Measurements from ENCODE around the gene PTPRD. TPM values are rescaled to one million over a fixed set of nuclear protein-coding genes. Genes with fewer than 3 reads are reported as not detected.

PTPRD gene
- total RNA-seq, 4 donors from 2014 or later = 85.8 to 169 (median 135) TPM

DNA sequence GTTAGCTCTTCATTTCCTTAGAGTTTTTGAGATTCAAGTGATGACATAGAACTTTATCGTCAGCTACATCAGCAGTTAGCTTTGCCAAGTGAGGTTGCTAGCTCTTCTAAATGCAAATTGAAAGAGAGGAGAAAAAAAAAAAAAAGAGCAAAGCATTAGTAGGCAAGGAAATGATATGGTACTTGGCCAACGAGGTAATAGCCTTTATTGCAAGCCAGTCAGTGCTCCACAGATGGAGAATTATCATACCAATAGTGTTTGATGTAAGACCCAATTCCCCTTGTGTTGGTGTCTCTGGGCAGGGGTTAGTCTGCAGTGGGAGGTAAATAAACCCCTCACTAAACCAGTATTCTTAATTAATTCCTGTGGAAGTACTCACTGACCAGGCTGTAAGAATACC is 992.1 kb downstream of the PTPRD start:
- DNase-seq = no peak
- TF ChIP-seq, protein P1, sequence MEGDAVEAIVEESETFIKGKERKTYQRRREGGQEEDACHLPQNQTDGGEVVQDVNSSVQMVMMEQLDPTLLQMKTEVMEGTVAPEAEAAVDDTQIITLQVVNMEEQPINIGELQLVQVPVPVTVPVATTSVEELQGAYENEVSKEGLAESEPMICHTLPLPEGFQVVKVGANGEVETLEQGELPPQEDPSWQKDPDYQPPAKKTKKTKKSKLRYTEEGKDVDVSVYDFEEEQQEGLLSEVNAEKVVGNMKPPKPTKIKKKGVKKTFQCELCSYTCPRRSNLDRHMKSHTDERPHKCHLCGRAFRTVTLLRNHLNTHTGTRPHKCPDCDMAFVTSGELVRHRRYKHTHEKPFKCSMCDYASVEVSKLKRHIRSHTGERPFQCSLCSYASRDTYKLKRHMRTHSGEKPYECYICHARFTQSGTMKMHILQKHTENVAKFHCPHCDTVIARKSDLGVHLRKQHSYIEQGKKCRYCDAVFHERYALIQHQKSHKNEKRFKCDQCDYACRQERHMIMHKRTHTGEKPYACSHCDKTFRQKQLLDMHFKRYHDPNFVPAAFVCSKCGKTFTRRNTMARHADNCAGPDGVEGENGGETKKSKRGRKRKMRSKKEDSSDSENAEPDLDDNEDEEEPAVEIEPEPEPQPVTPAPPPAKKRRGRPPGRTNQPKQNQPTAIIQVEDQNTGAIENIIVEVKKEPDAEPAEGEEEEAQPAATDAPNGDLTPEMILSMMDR (IDR thresholded peaks at IDR 0.05) = no peak
- TF ChIP-seq POLR2A (IDR thresholded peaks at IDR 0.05) = no peak

DNA sequence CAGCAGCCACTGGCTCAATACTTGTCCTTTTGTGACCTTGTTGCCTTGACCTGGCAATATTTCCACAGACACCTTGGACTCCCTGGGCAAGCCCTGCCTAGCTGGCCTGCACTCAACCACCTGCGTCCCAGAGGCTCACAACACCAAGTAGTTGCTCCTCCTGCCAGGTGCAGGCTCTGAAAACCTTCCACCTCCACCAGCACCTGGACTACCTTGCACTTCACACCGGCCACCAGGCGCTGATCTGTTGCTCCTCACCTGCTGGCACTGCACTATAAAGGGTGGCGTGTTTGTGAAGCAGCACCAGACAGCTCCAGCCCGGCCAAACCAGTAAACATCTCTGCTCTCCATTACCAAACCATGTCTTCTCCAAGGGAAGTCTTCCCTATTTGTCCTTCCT is 997.7 kb downstream of the PTPRD start:
- Histone ChIP-seq H3K27ac (no peak overlapping the region), H3K9me3 (no peaks in the 10 kb centered on the region), H3K36me3 (no peaks in the 10 kb centered on the region), H3K27me3 (no peaks in the 10 kb centered on the region), H3K4me3 (no peak overlapping the region), H3K4me1 (no peaks in the 10 kb centered on the region)
- TF ChIP-seq, protein P1 (IDR thresholded peaks at IDR 0.05) = no peak
- no peak for TF ChIP-seq POLR2A (IDR thresholded peaks at IDR 0.05)
- DNase-seq = peak in 1 of 3 donors; percentile 37

More for the DNA sequence above, 992.1 kb downstream of the PTPRD start:
- H3K36me3 ChIP-seq = no peaks in the 10 kb centered on the region
- no peaks in the 10 kb centered on the region for H3K4me1 ChIP-seq
- no peak overlapping the region for H3K4me3 ChIP-seq
- H3K27me3 ChIP-seq = no peaks in the 10 kb centered on the region
- H3K9me3 ChIP-seq = no peaks in the 10 kb centered on the region
- H3K27ac ChIP-seq = no peak overlapping the region

DNA sequence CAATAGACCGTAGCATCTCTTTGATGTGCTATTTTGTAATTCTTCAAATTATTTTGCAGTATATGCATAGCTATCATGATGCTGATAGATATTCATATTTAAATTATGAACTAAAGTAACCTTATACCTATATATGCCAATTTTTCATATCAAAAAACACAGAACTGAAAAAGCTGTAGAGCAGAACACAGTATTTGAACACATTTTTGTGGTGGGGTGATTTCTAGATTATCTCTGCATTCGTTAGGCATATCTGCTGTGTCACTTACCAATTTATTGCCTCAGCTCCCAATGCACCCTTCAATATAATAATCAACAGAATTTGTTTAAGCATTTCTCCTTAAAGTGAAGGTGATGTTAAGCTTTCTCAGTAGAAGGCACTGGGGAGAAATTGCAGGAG is 998.2 kb downstream of the PTPRD start:
- DNase-seq = no peak

DNA sequence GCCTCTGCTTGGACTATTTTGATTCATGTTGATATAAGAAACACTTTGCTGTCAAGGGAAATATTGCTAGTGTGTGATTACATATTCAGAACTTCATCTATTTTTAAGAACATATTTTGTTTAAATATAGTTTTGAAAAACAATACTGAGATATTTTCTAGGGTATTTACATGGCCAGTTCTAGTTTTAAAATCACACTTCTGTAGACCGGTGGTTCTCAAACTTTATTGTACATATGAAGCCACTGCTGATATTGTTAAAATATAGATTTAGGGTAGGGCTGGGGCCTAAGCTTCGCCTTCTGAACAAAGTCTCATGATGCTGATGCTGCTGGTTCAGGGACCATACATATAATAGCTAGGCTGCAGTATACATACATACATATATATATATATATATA is 1000.0 kb downstream of the PTPRD start:
- Histone ChIP-seq H3K27me3 (no peaks in the 10 kb centered on the region), H3K27ac (no peak overlapping the region), H3K4me1 (no peaks in the 10 kb centered on the region), H3K9me3 (no peaks in the 10 kb centered on the region), H3K4me3 (no peak overlapping the region), H3K36me3 (no peaks in the 10 kb centered on the region)
- TF ChIP-seq POLR2A (IDR thresholded peaks at IDR 0.05) = no peak
- TF ChIP-seq, protein P1 (IDR thresholded peaks at IDR 0.05) = no peak
- no peak for DNase-seq

More for the DNA sequence above, 998.2 kb downstream of the PTPRD start:
- Histone ChIP-seq H3K27ac (no peak overlapping the region), H3K27me3 (no peaks in the 10 kb centered on the region), H3K4me1 (no peaks in the 10 kb centered on the region), H3K36me3 (no peaks in the 10 kb centered on the region), H3K4me3 (no peak overlapping the region), H3K9me3 (no peaks in the 10 kb centered on the region)
- no peak for TF ChIP-seq POLR2A (IDR thresholded peaks at IDR 0.05)
- TF ChIP-seq, protein P1 (IDR thresholded peaks at IDR 0.05) = no peak

DNA sequence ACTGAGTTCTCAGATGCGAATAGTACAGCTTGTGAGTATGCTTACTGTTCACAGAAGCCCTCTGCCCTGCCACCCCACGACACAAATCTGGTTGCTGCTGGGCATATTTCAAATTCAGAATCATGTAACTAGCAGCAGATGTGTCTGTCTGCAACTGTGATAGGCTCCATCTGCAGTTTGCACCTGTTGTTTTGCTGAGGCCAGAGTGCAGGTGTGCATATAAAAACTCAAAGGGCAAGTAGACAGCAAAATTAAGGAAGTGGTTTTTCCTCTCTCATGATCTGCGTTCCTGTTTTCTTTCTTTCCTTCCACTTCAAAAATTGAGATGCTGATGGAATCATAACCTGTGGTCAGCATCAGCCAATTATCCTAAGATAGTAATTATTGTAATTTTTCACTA is 1000.5 kb downstream of the PTPRD start:
- no peak overlapping the region for H3K27ac ChIP-seq
- no peaks in the 10 kb centered on the region for H3K36me3 ChIP-seq
- H3K4me3 ChIP-seq = no peak overlapping the region
- no peaks in the 10 kb centered on the region for H3K9me3 ChIP-seq
- no peak for TF ChIP-seq POLR2A (IDR thresholded peaks at IDR 0.05)
- TF ChIP-seq, protein P1 (IDR thresholded peaks at IDR 0.05) = no peak
- no peaks in the 10 kb centered on the region for H3K27me3 ChIP-seq
- H3K4me1 ChIP-seq = no peaks in the 10 kb centered on the region
- peak in 2 of 3 donors; percentile 26 to 48 for DNase-seq

DNA sequence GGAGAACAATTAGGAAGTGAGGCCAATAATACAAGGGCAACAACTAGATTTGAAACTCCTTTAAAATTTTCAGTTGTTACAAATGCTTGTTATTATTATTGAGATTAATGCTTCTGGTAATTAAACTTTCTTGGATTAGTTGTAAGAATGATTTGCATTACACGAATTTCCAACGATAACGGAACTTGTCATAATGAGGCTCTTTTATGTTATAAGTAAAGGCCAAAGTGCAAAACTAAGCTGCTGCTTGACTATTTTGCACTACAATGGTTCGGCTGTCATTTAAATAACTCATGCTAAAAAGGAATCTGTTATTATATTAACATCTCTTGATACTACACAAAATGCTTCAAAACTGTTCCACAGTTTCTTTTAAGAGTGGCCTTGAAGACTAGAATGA is 1007.1 kb downstream of the PTPRD start:
- no peak for TF ChIP-seq POLR2A (IDR thresholded peaks at IDR 0.05)
- TF ChIP-seq, protein P1 (IDR thresholded peaks at IDR 0.05) = no peak
- H3K27me3 ChIP-seq = no peaks in the 10 kb centered on the region
- H3K9me3 ChIP-seq = no peaks in the 10 kb centered on the region

More for the DNA sequence above, 1007.1 kb downstream of the PTPRD start:
- Histone ChIP-seq H3K4me1 (no peaks in the 10 kb centered on the region), H3K4me3 (no peak overlapping the region), H3K36me3 (no peaks in the 10 kb centered on the region), H3K27ac (no peak overlapping the region)
- DNase-seq = no peak

Data from Peyer's patch (tissue), 4 donors.